K562 (cell line): ENCODE results near the gene SMAD3. TPM values are rescaled to one million over a fixed set of nuclear protein-coding genes. Genes with fewer than 3 reads are reported as not detected.

ENCODE experiments used
- ATAC-seq: fragments of 200-7000 bp; cut with Tn5 transposase; 3 replicates; pipeline ENCODE4 v1.9.1; 2020; ENCODE audit warnings: moderate library complexity
- BruUV-seq: library from RNA; stranded (reverse); fragments of 400-500 nt; replicated peaks from 2 replicates; lab custom pipeline; 2021; lab: Mats Ljungman, UMichigan
- CTCF ChIA-PET: fragments of 300-600 bp; formaldehyde crosslinking; extraction: SDS; loops from one replicate; lab custom pipeline; 2021; ENCODE audit warnings: low intra/inter-chr PET ratio; lab: Yijun Ruan, JAX
- POLR2A ChIA-PET: fragments of 300-600, 350-650 bp; sonication (Branson Sonifier 250); formaldehyde crosslinking; extraction: SDS; loops from one replicate; lab custom pipeline; 2021; ENCODE audit warnings: antibody characterized with exemption, inconsistent platforms; lab: Yijun Ruan, JAX
- DNase-seq, 4 experiments: peaks; one replicate each; pipeline versions ENCODE4 v3.0.0 to v3.0.0-alpha.2; 2011 to 2018; ENCODE audit warnings: low spot score in 3 of 4, mixed read lengths in 3 of 4; ENCODE audit errors: extremely low read depth in 1 of 4
- FAIRE-seq: peaks from 2 replicates; lab custom pipeline; 2011; peaks lifted over from hg19 to GRCh38; lab: Jason Lieb, UNC
- H2AFZ ChIP-seq: 2 replicates; pipeline ENCODE4 v1.6.0; 2011; ENCODE audit warnings: low read depth, low read length, control low read depth, inconsistent platforms
- H3K27ac ChIP-seq: fragments of 200-600 bp; 3 replicates; pipeline ENCODE4 v1.8.0; 2011; ENCODE audit warnings: low read depth, mild to moderate bottlenecking, control low read depth, inconsistent platforms, low read length, moderate library complexity, mixed read lengths; ENCODE audit errors: extremely low read depth
- H3K27me3 ChIP-seq, 2 experiments: fragments of 300-600 bp in 1 of 2; 2 replicates in 1 of 2; 3 replicates in 1 of 2; pipeline versions ENCODE4 v1.6.0 to v1.8.0; 2011; ENCODE audit warnings: inconsistent platforms in 2 of 2, low read length in 2 of 2, mild to moderate bottlenecking in 1 of 2, mixed read lengths in 1 of 2, moderate library complexity in 1 of 2; ENCODE audit not compliant: control insufficient read depth in 2 of 2, insufficient read depth in 2 of 2
- H3K36me3 ChIP-seq: fragments of 300-600 bp; 3 replicates; pipeline ENCODE4 v1.8.0; 2011; ENCODE audit warnings: mild to moderate bottlenecking, low read length, inconsistent platforms; ENCODE audit not compliant: control insufficient read depth, insufficient read depth
- H3K4me1 ChIP-seq, 2 experiments: fragments of 200-600 bp in 1 of 2; replicated peaks in 1 of 2; 2 replicates in 1 of 2; 3 replicates in 1 of 2; pipeline versions ENCODE4 v1.5.1 to v1.8.0; 2011; ENCODE audit warnings: inconsistent platforms in 2 of 2, low read length in 2 of 2, mild to moderate bottlenecking in 1 of 2, mixed read lengths in 1 of 2, moderate library complexity in 1 of 2; ENCODE audit not compliant: control insufficient read depth in 2 of 2, insufficient read depth in 2 of 2
- H3K4me2 ChIP-seq: 2 replicates; pipeline ENCODE4 v1.6.1; 2011; ENCODE audit warnings: low read length, control low read depth, inconsistent platforms, mixed read lengths; ENCODE audit not compliant: insufficient read depth
- H3K4me3 ChIP-seq: fragments of 200-600 bp; sonication (generic), shearing (Covaris generic); 2 replicates; pipeline ENCODE4 v1.5.1; 2016; ENCODE audit warnings: control low read depth, inconsistent platforms
- H3K79me2 ChIP-seq: fragments of 200-600 bp; 3 replicates; pipeline ENCODE4 v1.8.0; 2011; ENCODE audit warnings: low read length, inconsistent platforms; ENCODE audit not compliant: control insufficient read depth, insufficient read depth
- H3K9ac ChIP-seq, 2 experiments: 2 replicates each; pipeline versions ENCODE4 v1.6.0 to v1.6.1; 2011; ENCODE audit warnings: low read depth in 2 of 2, low read length in 2 of 2, control low read depth in 1 of 2, inconsistent platforms in 1 of 2, mild to moderate bottlenecking in 1 of 2, mixed read lengths in 1 of 2; ENCODE audit not compliant: insufficient read depth in 1 of 2
- H3K9me1 ChIP-seq: one replicate; pipeline ENCODE4 v1.6.0; 2011; ENCODE audit warnings: inconsistent platforms, mild to moderate bottlenecking, low read length, moderate library complexity; ENCODE audit not compliant: control insufficient read depth, insufficient read depth
- H3K9me3 ChIP-seq: replicated peaks from 2 replicates; pipeline ENCODE4 v1.5.1; 2011; ENCODE audit warnings: low read depth, low read length, inconsistent platforms; ENCODE audit not compliant: control insufficient read depth, insufficient read depth
- H4K20me1 ChIP-seq: replicated peaks from 2 replicates; pipeline ENCODE4 v1.6.1; 2011; ENCODE audit warnings: low read length, inconsistent platforms, mixed read lengths; ENCODE audit not compliant: control insufficient read depth, insufficient read depth
- C11orf30 ChIP-seq: fragments of 450-650 bp; IDR thresholded peaks from 2 replicates; pipeline ENCODE4 v1.6.1; 2016; ENCODE audit warnings: low read depth, mild to moderate bottlenecking
- ELF1 ChIP-seq: fragments of 200-800 bp; sonication (Bioruptor generic); IDR thresholded peaks from 2 replicates; pipeline ENCODE4 v1.6.1; 2016; ENCODE audit warnings: missing genetic modification characterization, missing compliant biosample characterization
- ESRRB ChIP-seq: fragments of 250-450 bp; sonication (Bioruptor Pico); IDR thresholded peaks from 2 replicates; pipeline ENCODE4 v1.5.0; 2020; ENCODE audit warnings: mild to moderate bottlenecking, moderate library complexity, borderline replicate concordance
- GABPA ChIP-seq: fragments of 200-800 bp; sonication (Bioruptor generic); conservative IDR thresholded peaks from 2 replicates; pipeline ENCODE4 v1.6.1; 2016; ENCODE audit warnings: low read depth, missing genetic modification characterization, missing compliant biosample characterization
- KDM4B ChIP-seq, 2 experiments: fragments of 450-650 bp in 1 of 2; sonication (generic) in 1 of 2; IDR thresholded peaks; 2 replicates each; pipeline ENCODE4 v1.6.1; 2016 to 2017; ENCODE audit warnings: borderline replicate concordance in 2 of 2, antibody characterized with exemption in 1 of 2, low read depth in 1 of 2, mild to moderate bottlenecking in 1 of 2
- KLF1 ChIP-seq: fragments of 450-650 bp; IDR thresholded peaks from 2 replicates; pipeline ENCODE4 v1.6.1; 2016; ENCODE audit warnings: missing genetic modification characterization, missing compliant biosample characterization
- MCM2 ChIP-seq: fragments of 450-650 bp; IDR thresholded peaks from 2 replicates; pipeline ENCODE4 v1.6.1; 2017; ENCODE audit warnings: low read depth, mild to moderate bottlenecking
- MTA3 ChIP-seq: fragments of 450-650 bp; formaldehyde crosslinking; IDR thresholded peaks from 2 replicates; pipeline ENCODE4 v1.6.1; 2017; ENCODE audit warnings: mild to moderate bottlenecking, borderline replicate concordance
- NBN ChIP-seq: fragments of 450-650 bp; IDR thresholded peaks from 2 replicates; pipeline ENCODE4 v1.6.1; 2016; ENCODE audit warnings: low read depth, mild to moderate bottlenecking
- RBM25 ChIP-seq: fragments of 200-400 bp; formaldehyde crosslinking; IDR thresholded peaks from 2 replicates; pipeline ENCODE4 v1.6.1; 2018; ENCODE audit warnings: low read length, low read depth, moderate library complexity; ENCODE audit not compliant: severe bottlenecking
- SNAPC5 ChIP-seq: fragments of 250-450 bp; sonication (Bioruptor Pico); IDR thresholded peaks from 2 replicates; pipeline ENCODE4 v1.8.0; 2021; ENCODE audit warnings: moderate library complexity, mild to moderate bottlenecking, inconsistent platforms
- USF2 ChIP-seq: sonication (generic); formaldehyde crosslinking; IDR thresholded peaks from 2 replicates; pipeline ENCODE4 v1.5.0; 2020; ENCODE audit warnings: missing genetic modification reagents
- ZEB2 ChIP-seq: fragments of 450-650 bp; IDR thresholded peaks from 2 replicates; pipeline ENCODE4 v1.6.1; 2016
- ZNF408 ChIP-seq: fragments of 250-450 bp; sonication (Bioruptor Pico); IDR thresholded peaks from 2 replicates; pipeline ENCODE4 v1.4.0; 2020; ENCODE audit warnings: low read depth, mild to moderate bottlenecking, moderate library complexity
- ZNF717 ChIP-seq: fragments of 250-450 bp; sonication (Bioruptor Pico); IDR thresholded peaks from 2 replicates; pipeline ENCODE4 v1.5.0; 2021
- in situ Hi-C: fragments of 300-500 bp; cut with MboI; formaldehyde crosslinking; loops from 4 replicates; pipeline ENCODE4 v1.15.0; 2018; ENCODE audit warnings: inconsistent platforms, mixed read lengths
- intact Hi-C: fragments of 100-400 bp; cut with micrococcal nuclease; formaldehyde crosslinking; loops from 2 replicates; pipeline ENCODE4 v1.14.2; 2022
- polyA plus RNA-seq, 8 experiments: library from polyadenylated mRNA; depleted of rRNA in 4 of 8; stranded (reverse) in 5 of 8; unstranded in 3 of 8; fragments of >200 nt; fragmentation: Nextera tagmentation in 2 of 8; fragmentation: Illumina TruSeq in 1 of 8; extraction: Ambion mirVana in 2 of 8; extraction: Trizol in 1 of 8; gene quantifications; 2 replicates each; pipeline versions ENCODE4 v1.2.1 to v1.2.3, GENCODE V29; 2011 to 2014; ENCODE audit warnings: inconsistent platforms in 1 of 8, missing spikeins in 1 of 8
- total RNA-seq, 7 experiments: library from RNA; depleted of rRNA in 6 of 7; stranded (reverse); fragments of >200 nt in 6 of 7; fragmentation: Illumina TruSeq in 2 of 7; extraction: Trizol in 2 of 7; gene quantifications; 2 replicates each; pipeline versions ENCODE4 v1.2.1 to v1.2.3, GENCODE V29; 2011 to 2021; ENCODE audit warnings: low replicate concordance in 1 of 7

The SMAD3 gene
- total and polyA plus RNA-seq, 9 of the 15 experiments (the other 6 are each of a cell fraction or from before 2014, with no cell fraction given): 4.3 to 39.2 (median 11.1) TPM

DNA sequence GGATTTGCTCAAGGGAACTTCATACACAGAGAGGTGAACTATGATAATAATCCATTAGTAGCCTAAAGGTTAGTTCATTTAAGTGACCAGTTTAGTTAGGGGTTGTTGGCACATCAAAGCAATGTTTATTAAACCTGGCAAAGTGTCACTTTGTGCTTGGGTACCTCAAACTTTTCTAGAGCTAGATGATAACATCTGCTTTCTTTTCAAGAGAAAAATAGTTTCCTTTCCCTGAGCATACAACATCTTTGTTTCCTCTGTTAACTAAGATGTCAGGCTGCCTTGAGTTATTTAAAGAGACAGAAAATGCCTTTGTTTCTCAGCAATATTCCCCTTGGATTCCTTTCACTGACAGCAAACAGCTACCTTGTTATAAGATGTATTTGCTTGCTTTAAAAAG lies 26.7 kb upstream of the SMAD3 start:
- in situ Hi-C loops: no loop called here
- DNase-seq: no peak
- Histone ChIP-seq H3K4me1 (peaks cover 11 to 24% of the 10 kb centered on the region in 2 experiments; a peak in 4 of 5 replicates), H3K27me3 (no peaks in the 10 kb centered on the region), H3K9me1 (no peaks in the 10 kb centered on the region), H3K36me3 (no peaks in the 10 kb centered on the region), H3K4me2 (no peak overlapping the region), H3K9ac (no peak overlapping the region), H3K9me3 (no peaks in the 10 kb centered on the region), H3K27ac (no peak overlapping the region), H3K79me2 (no peaks in the 10 kb centered on the region), H4K20me1 (no peaks in the 10 kb centered on the region), H3K4me3 (no peak overlapping the region), H2AFZ (no peak overlapping the region)
- ATAC-seq: no peak
- BruUV-seq: no TSS peak
- no peak for FAIRE-seq
- ChIA-PET POLR2A (interaction anchor here (0.9 to 1.9 kb wide), 4 partner anchors 8 to 52 kb away, joined by 3 to 6 read pairs (median 4); no protein-coding TSS in a partner anchor), CTCF (no interaction called here)
- intact Hi-C loops: no loop called here
- TF ChIP-seq ZEB2 (no peak), GABPA (tag) (no peak), USF2 (CRISPR knock-in tag) (no peak), MCM2 (no peak), RBM25 (no peak), KLF1 (tag) (no peak), MTA3 (no peak), C11orf30 (no peak), ESRRB (CRISPR knock-in tag) (no peak), SNAPC5 (CRISPR knock-in tag) (no peak), ELF1 (tag) (no peak), NBN (no peak), KDM4B (IDR thresholded peaks at IDR 0.05; ENCODE audit: borderline replicate concordance in 2 of 2, low read depth in 1 of 2) (no peak), ZNF717 (CRISPR knock-in tag) (no peak), ZNF408 (CRISPR knock-in tag) (no peak)
